HFFc6 (cell line): ENCODE measurements around the gene SLC17A6. TPM values are rescaled to one million over a fixed set of nuclear protein-coding genes. Genes with fewer than 3 reads are reported as not detected.

Experiments
- DNase-seq: peaks from one replicate; pipeline ENCODE4 v3.0.0-alpha.2; 2018
- H3K27ac Mint-ChIP-seq: 2 replicates; pipeline ENCODE4 v1.8.0; 2020; ENCODE audit warnings: mild to moderate bottlenecking, mixed read lengths
- H3K27me3 Mint-ChIP-seq: 2 replicates; pipeline ENCODE4 v1.8.0; 2021; ENCODE audit warnings: mild to moderate bottlenecking, moderate library complexity, mixed read lengths; ENCODE audit not compliant: insufficient read depth
- H3K36me3 Mint-ChIP-seq: 2 replicates; pipeline ENCODE4 v1.8.0; 2021; ENCODE audit warnings: low read depth, mixed read lengths
- H3K4me1 Mint-ChIP-seq: 2 replicates; pipeline ENCODE4 v1.8.0; 2020; ENCODE audit warnings: low read depth, mixed read lengths
- H3K4me3 Mint-ChIP-seq: 2 replicates; pipeline ENCODE4 v1.8.0; 2020; ENCODE audit warnings: mild to moderate bottlenecking, moderate library complexity, mixed read lengths
- H3K9me3 Mint-ChIP-seq: 2 replicates; pipeline ENCODE4 v1.8.0; 2020; ENCODE audit warnings: mild to moderate bottlenecking, mixed read lengths
- CTCF ChIP-seq: fragments of 200-600 bp; sonication (generic); IDR thresholded peaks from 2 replicates; pipeline ENCODE4 v1.5.0; 2021; ENCODE audit warnings: antibody characterized with exemption, mild to moderate bottlenecking
- long read RNA-seq: library from polyadenylated mRNA; unstranded; transcript quantifications from one replicate; pipeline ENCODE4 v2.0.0, GENCODE V29; 2019
- total RNA-seq, 6 experiments: library from RNA; stranded (reverse); fragmentation: NEBNext Ultra II Directional; extraction: Animal tissue kit (Norgen Biotek cat#: 25700); gene quantifications; 2 replicates in 1 of 6; 3 replicates in 5 of 6; pipeline ENCODE4 v1.2.3, GENCODE V29; 2021

The SLC17A6 gene
- not detected for total RNA-seq
- long read RNA-seq: 0 reads

- Mint-ChIP-seq H3K27me3 (peaks cover 7% of the 10 kb centered on the region), H3K4me3 (no peak within 1 kb of the TSS), H3K36me3 (0 out of 2 replicates have a peak, but pooled peaks cover 5% of the 10 kb centered on the region), H3K27ac (no peak within 1 kb of the TSS), H3K4me1 (no peaks in the 10 kb centered on the region), H3K9me3 (peaks cover 12% of the 10 kb centered on the region; the same call in 1 of the 2 replicates)
- no peak for DNase-seq
- TF ChIP-seq CTCF: no peak
Observed at GRCh38 chr11:22337596-22338485, at the start of gene SLC17A6. Gene SLC17A6, plus strand, starts transcription at chr11:22338381. Its CDS starts 153 bp downstream, at chr11:22338534.

DNA sequence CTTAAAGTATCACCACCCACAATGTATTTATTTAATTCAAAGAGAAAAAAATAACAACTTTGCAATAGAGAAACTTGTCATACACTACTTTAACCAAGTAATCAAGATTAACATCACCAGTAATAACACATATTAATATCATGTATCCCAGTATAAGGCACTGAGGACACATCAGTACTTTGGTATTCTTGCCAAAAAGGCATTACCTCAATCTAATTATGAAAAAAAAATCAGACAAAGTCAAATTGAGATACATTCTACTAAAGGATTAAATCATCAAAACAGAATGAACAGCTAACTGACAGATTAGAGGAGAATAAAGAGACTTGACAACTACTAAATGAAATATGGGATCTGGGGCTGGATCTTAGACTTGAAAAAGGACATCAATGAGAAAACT, 35.8 kb upstream of the SLC17A6 start:
- H3K9me3 Mint-ChIP-seq: peaks cover 7% of the 10 kb centered on the region; the same call in 1 of the 2 replicates
- no peak overlapping the region for H3K27ac Mint-ChIP-seq
- no peak for DNase-seq
- no peak for TF ChIP-seq CTCF
- H3K36me3 Mint-ChIP-seq: no peaks in the 10 kb centered on the region
- no peaks in the 10 kb centered on the region for H3K4me1 Mint-ChIP-seq
- H3K27me3 Mint-ChIP-seq: no peaks in the 10 kb centered on the region
- H3K4me3 Mint-ChIP-seq: no peak overlapping the region

- Mint-ChIP-seq H3K27ac (no peak overlapping the region), H3K9me3 (peaks cover 7% of the 10 kb centered on the region; the same call in 1 of the 2 replicates), H3K4me1 (no peaks in the 10 kb centered on the region), H3K4me3 (no peak overlapping the region), H3K27me3 (no peaks in the 10 kb centered on the region), H3K36me3 (no peaks in the 10 kb centered on the region)
- TF ChIP-seq CTCF: peak; percentile 84
- DNase-seq: peak; percentile 4
Observed at GRCh38 chr11:22304337-22304961, 33.7 kb upstream of the SLC17A6 start.

GRCh38 chr11:22317656-22318055, 20.5 kb upstream of the SLC17A6 start:
- H3K9me3 Mint-ChIP-seq: peaks cover 13% of the 10 kb centered on the region

DNA sequence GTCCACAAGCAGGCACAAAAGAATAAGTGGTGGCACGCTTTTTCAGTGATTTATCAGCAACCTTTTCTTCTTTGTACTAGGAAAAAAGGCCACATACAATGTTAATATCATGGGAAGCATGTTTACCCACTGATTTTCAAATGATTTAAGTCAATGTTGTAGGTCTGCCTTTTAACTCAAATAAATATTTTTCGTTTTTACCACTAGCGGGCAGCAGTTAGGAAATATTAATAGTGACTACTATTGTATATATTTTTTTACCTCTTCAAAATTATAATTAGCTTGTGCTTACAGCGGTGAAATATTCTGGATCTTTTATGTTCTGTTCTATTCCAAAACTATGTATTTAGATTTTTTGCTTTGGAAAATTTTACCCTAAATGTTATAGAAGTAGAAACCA, 6.4 kb upstream of the SLC17A6 start:
- no peaks in the 10 kb centered on the region for H3K27me3 Mint-ChIP-seq
- no peaks in the 10 kb centered on the region for H3K36me3 Mint-ChIP-seq
- H3K4me1 Mint-ChIP-seq: no peaks in the 10 kb centered on the region
- peak; percentile 45; the same call in 1 of the 2 replicates for TF ChIP-seq CTCF
- H3K4me3 Mint-ChIP-seq: no peak overlapping the region
- no peak overlapping the region for H3K27ac Mint-ChIP-seq
- peaks cover 10% of the 10 kb centered on the region for H3K9me3 Mint-ChIP-seq
- DNase-seq: no peak

More at GRCh38 chr11:22317656-22318055, 20.5 kb upstream of the SLC17A6 start:
- no peak for DNase-seq
- TF ChIP-seq CTCF: no peak
- Mint-ChIP-seq H3K36me3 (no peaks in the 10 kb centered on the region), H3K27me3 (no peaks in the 10 kb centered on the region), H3K27ac (no peak overlapping the region), H3K4me1 (no peaks in the 10 kb centered on the region), H3K4me3 (no peak overlapping the region)
